Neural progenitor cell (in vitro differentiated cells): ENCODE measurements around the gene LIG1. TPM values are rescaled to one million over a fixed set of nuclear protein-coding genes. Genes with fewer than 3 reads are reported as not detected.

Experiments used
- DNase-seq: peaks from one replicate; pipeline ENCODE4 v3.0.0-alpha.2; 2016; ENCODE audit warnings: low spot score
- H2AFZ ChIP-seq: fragments of 200-600 bp; sonication (generic); replicated peaks from 2 replicates; pipeline ENCODE4 v1.6.1; 2016; ENCODE audit warnings: antibody characterized with exemption
- H3F3A ChIP-seq: fragments of 200-600 bp; sonication (generic); 2 replicates; pipeline ENCODE4 v1.6.1; 2016; ENCODE audit warnings: antibody characterized with exemption, low read depth
- H3K27ac ChIP-seq: fragments of 200-600 bp; sonication (generic); 2 replicates; pipeline ENCODE4 v1.5.1; 2016; ENCODE audit warnings: mild to moderate bottlenecking
- H3K27me3 ChIP-seq: fragments of 200-600 bp; sonication (generic); 2 replicates; pipeline ENCODE4 v1.6.1; 2016; ENCODE audit warnings: mild to moderate bottlenecking, moderate library complexity
- H3K36me3 ChIP-seq: fragments of 200-600 bp; sonication (generic); 2 replicates; pipeline ENCODE4 v1.5.1; 2016
- H3K4me1 ChIP-seq: fragments of 200-600 bp; sonication (generic); 2 replicates; pipeline ENCODE4 v1.6.1; 2016; ENCODE audit warnings: mixed run types
- H3K4me2 ChIP-seq: fragments of 200-600 bp; sonication (generic); 2 replicates; pipeline ENCODE4 v1.6.1; 2016
- H3K4me3 ChIP-seq: fragments of 200-600 bp; sonication (generic); 2 replicates; pipeline ENCODE4 v1.5.1; 2016
- H3K79me2 ChIP-seq: fragments of 200-600 bp; sonication (generic); 2 replicates; pipeline ENCODE4 v1.6.1; 2016; ENCODE audit warnings: low read depth
- H3K9ac ChIP-seq: fragments of 200-600 bp; sonication (generic); 2 replicates; pipeline ENCODE4 v1.6.1; 2016
- H3K9me3 ChIP-seq: fragments of 200-600 bp; sonication (generic); 2 replicates; pipeline ENCODE4 v1.5.1; 2016; ENCODE audit warnings: low read depth
- H4K20me1 ChIP-seq: fragments of 200-600 bp; sonication (generic); 2 replicates; pipeline ENCODE4 v1.6.1; 2016; ENCODE audit warnings: low read depth
- H3K27ac Mint-ChIP-seq: 3 replicates; pipeline ENCODE4 v1.8.0; 2021; ENCODE audit warnings: mixed read lengths
- H3K27me3 Mint-ChIP-seq: 2 replicates; pipeline ENCODE4 v1.8.0; 2022; ENCODE audit warnings: low read depth, mild to moderate bottlenecking, inconsistent platforms, moderate library complexity, mixed read lengths; ENCODE audit not compliant: insufficient read depth
- H3K36me3 Mint-ChIP-seq: 3 replicates; pipeline ENCODE4 v1.8.0; 2021; ENCODE audit warnings: mixed read lengths
- H3K4me1 Mint-ChIP-seq: 3 replicates; pipeline ENCODE4 v1.8.0; 2021; ENCODE audit warnings: mixed read lengths
- H3K4me3 Mint-ChIP-seq: 3 replicates; pipeline ENCODE4 v1.8.0; 2021; ENCODE audit warnings: mild to moderate bottlenecking, moderate library complexity, mixed read lengths
- H3K9me3 Mint-ChIP-seq: 3 replicates; pipeline ENCODE4 v1.8.0; 2020; ENCODE audit warnings: mixed read lengths
- CTCF ChIP-seq: fragments of 200-600 bp; sonication (generic); IDR thresholded peaks from 2 replicates; pipeline ENCODE4 v1.5.1; 2017; ENCODE audit warnings: antibody characterized with exemption, mild to moderate bottlenecking
- EZH2 ChIP-seq: fragments of 200-600 bp; sonication (generic); IDR thresholded peaks from 2 replicates; pipeline ENCODE4 v1.6.1; 2017; ENCODE audit warnings: antibody characterized with exemption, mild to moderate bottlenecking, moderate library complexity
- EZH2phosphoT487 ChIP-seq: fragments of 200-600 bp; sonication (generic); IDR thresholded peaks from 2 replicates; pipeline ENCODE4 v1.6.1; 2017; ENCODE audit warnings: antibody characterized with exemption
- total RNA-seq: library from RNA; depleted of rRNA; stranded (reverse); fragments of >200 nt; gene quantifications from 2 replicates; pipeline ENCODE4 v1.2.3, GENCODE V29; 2015; ENCODE audit warnings: low replicate concordance

The LIG1 gene
- total RNA-seq, 1 donor from 2014 or later, result 40.0 TPM

GRCh38 chr19:48174445-48175030 is 4.4 kb upstream of the LIG1 start:
- Histone ChIP-seq H3K27ac (no peak overlapping the region), H3K27me3 (no peaks in the 10 kb centered on the region), H3K9ac (no peak overlapping the region), H3K4me3 (no peak overlapping the region), H3K4me1 (peaks cover 4% of the 10 kb centered on the region), H3K4me2 (no peak overlapping the region), H4K20me1 (no peaks in the 10 kb centered on the region), H3K79me2 (peaks cover 17% of the 10 kb centered on the region), H2AFZ (no peak overlapping the region), H3K9me3 (no peaks in the 10 kb centered on the region), H3K36me3 (no peaks in the 10 kb centered on the region), H3F3A (peaks cover 3% of the 10 kb centered on the region)
- peaks cover 3% of the 10 kb centered on the region for H3K27me3 Mint-ChIP-seq
- H3K27ac Mint-ChIP-seq, result no peak overlapping the region
- H3K36me3 Mint-ChIP-seq, result peaks cover 34% of the 10 kb centered on the region
- no peaks in the 10 kb centered on the region for H3K9me3 Mint-ChIP-seq
- peaks cover 7% of the 10 kb centered on the region for H3K4me1 Mint-ChIP-seq
- no peak for TF ChIP-seq CTCF
- TF ChIP-seq EZH2phosphoT487, result no peak
- TF ChIP-seq EZH2, result no peak
- no peak for DNase-seq
- no peak overlapping the region for H3K4me3 Mint-ChIP-seq

- no peaks in the 10 kb centered on the region for H3K9me3 Mint-ChIP-seq
- peaks cover 22% of the 10 kb centered on the region for H3K36me3 Mint-ChIP-seq
- Histone ChIP-seq H3K27me3 (no peaks in the 10 kb centered on the region), H3K36me3 (no peaks in the 10 kb centered on the region), H4K20me1 (peaks cover 18% of the 10 kb centered on the region), H3K4me2 (peak overlapping the region; percentile 88), H3K79me2 (peaks cover 45% of the 10 kb centered on the region), H3F3A (peaks cover 14% of the 10 kb centered on the region), H3K27ac (no peak overlapping the region), H3K9ac (no peak overlapping the region), H3K4me1 (peaks cover 4% of the 10 kb centered on the region), H3K4me3 (peak overlapping the region; percentile 97), H3K9me3 (no peaks in the 10 kb centered on the region), H2AFZ (no peak overlapping the region)
- DNase-seq, result no peak
- H3K27me3 Mint-ChIP-seq, result peaks cover 3% of the 10 kb centered on the region
- peaks cover 10% of the 10 kb centered on the region for H3K4me1 Mint-ChIP-seq
- H3K27ac Mint-ChIP-seq, result no peak overlapping the region
- TF ChIP-seq EZH2phosphoT487, result no peak
- no peak for TF ChIP-seq EZH2
- no peak for TF ChIP-seq CTCF
- H3K4me3 Mint-ChIP-seq, result peak overlapping the region; percentile 98
Measured at GRCh38 chr19:48171710-48172109, 1.6 kb upstream of the LIG1 start.

- H3K79me2 ChIP-seq, result peaks cover 54% of the 10 kb centered on the region
- no peaks in the 10 kb centered on the region for H3K36me3 ChIP-seq
- peaks cover 20% of the 10 kb centered on the region for H3K36me3 Mint-ChIP-seq
- H3K27ac ChIP-seq, result no peak overlapping the region
- peak overlapping the region; percentile 88 for H3K4me2 ChIP-seq
- H3K4me1 Mint-ChIP-seq, result peaks cover 10% of the 10 kb centered on the region
- H3K27ac Mint-ChIP-seq, result peak overlapping the region; percentile 23
- no peaks in the 10 kb centered on the region for H3K27me3 ChIP-seq
- H3K4me1 ChIP-seq, result peaks cover 4% of the 10 kb centered on the region
- peaks cover 3% of the 10 kb centered on the region for H3K27me3 Mint-ChIP-seq
- H2AFZ ChIP-seq, result peak overlapping the region; percentile 90
- DNase-seq, result peak; percentile 36
- peak overlapping the region; percentile 73 for H3K9ac ChIP-seq
- H4K20me1 ChIP-seq, result peaks cover 18% of the 10 kb centered on the region
- no peaks in the 10 kb centered on the region for H3K9me3 ChIP-seq
- no peak for TF ChIP-seq EZH2
- no peak for TF ChIP-seq CTCF
- no peak for TF ChIP-seq EZH2phosphoT487
- peaks cover 14% of the 10 kb centered on the region for H3F3A ChIP-seq
- H3K4me3 Mint-ChIP-seq, result peak overlapping the region; percentile 98
- H3K9me3 Mint-ChIP-seq, result no peaks in the 10 kb centered on the region
- peak overlapping the region; percentile 97 for H3K4me3 ChIP-seq
Measured at GRCh38 chr19:48170817-48171347, 738 bp upstream of the LIG1 start.
